Measurements from ENCODE around the gene NUDT1. TPM values are rescaled to one million over a fixed set of nuclear protein-coding genes. Genes with fewer than 3 reads are reported as not detected.

Gene NUDT1
- total and polyA plus RNA-seq, 2 donors (not counting 1 experiment from before 2014, with no cell fraction given), result 19.8 to 28.4 TPM

- no peaks in the 10 kb centered on the region for H3K4me1 ChIP-seq (ENCODE audit: control insufficient read depth, extremely low read depth, insufficient read depth, low read length)
- H2AFZ ChIP-seq (ENCODE audit: low read length), result no peak overlapping the region
- no peaks in the 10 kb centered on the region for H3K27me3 ChIP-seq (ENCODE audit: control insufficient read depth, insufficient read depth, low read length)
- peaks cover 8% of the 10 kb centered on the region for H3K36me3 ChIP-seq (ENCODE audit: control insufficient read depth, insufficient read depth, low read length)
- H3K79me2 ChIP-seq (ENCODE audit: control insufficient read depth, insufficient read depth, low read length), result no peaks in the 10 kb centered on the region
- no peak overlapping the region for H3K4me3 ChIP-seq (replicated peaks in 1 of 4; ENCODE audit: control extremely low read depth in 1 of 4, insufficient read depth in 1 of 4, low read depth in 3 of 4, low read length in 4 of 4)
- H3K9ac ChIP-seq (ENCODE audit: insufficient read depth, low read length), result no peak overlapping the region
- no peak overlapping the region for H3K4me2 ChIP-seq (ENCODE audit: extremely low read depth, insufficient read depth, low read length)
- no peaks in the 10 kb centered on the region for H4K20me1 ChIP-seq (ENCODE audit: control insufficient read depth, extremely low read depth, insufficient read depth, low read length)
- H3K27ac ChIP-seq (ENCODE audit: insufficient read depth, low read length), result no peak overlapping the region
- H3K9me3 ChIP-seq (ENCODE audit: control insufficient read depth, insufficient read depth, low read depth, low read length), result no peaks in the 10 kb centered on the region
- no peak for TF ChIP-seq EZH2 (IDR thresholded peaks at IDR 0.05; ENCODE audit: low read length, missing control alignments)
- TF ChIP-seq, protein P1, sequence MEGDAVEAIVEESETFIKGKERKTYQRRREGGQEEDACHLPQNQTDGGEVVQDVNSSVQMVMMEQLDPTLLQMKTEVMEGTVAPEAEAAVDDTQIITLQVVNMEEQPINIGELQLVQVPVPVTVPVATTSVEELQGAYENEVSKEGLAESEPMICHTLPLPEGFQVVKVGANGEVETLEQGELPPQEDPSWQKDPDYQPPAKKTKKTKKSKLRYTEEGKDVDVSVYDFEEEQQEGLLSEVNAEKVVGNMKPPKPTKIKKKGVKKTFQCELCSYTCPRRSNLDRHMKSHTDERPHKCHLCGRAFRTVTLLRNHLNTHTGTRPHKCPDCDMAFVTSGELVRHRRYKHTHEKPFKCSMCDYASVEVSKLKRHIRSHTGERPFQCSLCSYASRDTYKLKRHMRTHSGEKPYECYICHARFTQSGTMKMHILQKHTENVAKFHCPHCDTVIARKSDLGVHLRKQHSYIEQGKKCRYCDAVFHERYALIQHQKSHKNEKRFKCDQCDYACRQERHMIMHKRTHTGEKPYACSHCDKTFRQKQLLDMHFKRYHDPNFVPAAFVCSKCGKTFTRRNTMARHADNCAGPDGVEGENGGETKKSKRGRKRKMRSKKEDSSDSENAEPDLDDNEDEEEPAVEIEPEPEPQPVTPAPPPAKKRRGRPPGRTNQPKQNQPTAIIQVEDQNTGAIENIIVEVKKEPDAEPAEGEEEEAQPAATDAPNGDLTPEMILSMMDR (conservative IDR thresholded peaks at IDR 0.05 in 1 of 2, IDR thresholded peaks at IDR 0.05 in 1 of 2; ENCODE audit: low read depth in 1 of 2, low read length in 2 of 2), result no peak
- DNase-seq (ENCODE audit: low read depth in 2 of 2), result peak in 1 of 2 donors; percentile 64
These were observed 13.4 kb downstream of the NUDT1 start for GRCh38 chr7:2255145-2256139.

GRCh38 chr7:2256306-2257045, 14.4 kb downstream of the NUDT1 start:
- no peak for TF ChIP-seq EZH2 (IDR thresholded peaks at IDR 0.05; ENCODE audit: low read length, missing control alignments)
- TF ChIP-seq, protein P1 (conservative IDR thresholded peaks at IDR 0.05 in 1 of 2, IDR thresholded peaks at IDR 0.05 in 1 of 2; ENCODE audit: low read depth in 1 of 2, low read length in 2 of 2), result no peak
- H3K4me1 ChIP-seq (ENCODE audit: control insufficient read depth, extremely low read depth, insufficient read depth, low read length), result no peaks in the 10 kb centered on the region
- no peak overlapping the region for H3K4me3 ChIP-seq (replicated peaks in 1 of 4; ENCODE audit: control extremely low read depth in 1 of 4, insufficient read depth in 1 of 4, low read depth in 3 of 4, low read length in 4 of 4)
- no peak overlapping the region for H3K27ac ChIP-seq (ENCODE audit: insufficient read depth, low read length)
- DNase-seq (ENCODE audit: low read depth in 2 of 2), result no peak
- H3K9me3 ChIP-seq (ENCODE audit: control insufficient read depth, insufficient read depth, low read depth, low read length), result no peaks in the 10 kb centered on the region
- H3K27me3 ChIP-seq (ENCODE audit: control insufficient read depth, insufficient read depth, low read length), result no peaks in the 10 kb centered on the region
- H3K36me3 ChIP-seq (ENCODE audit: control insufficient read depth, insufficient read depth, low read length), result peaks cover 6% of the 10 kb centered on the region
- no peaks in the 10 kb centered on the region for H4K20me1 ChIP-seq (ENCODE audit: control insufficient read depth, extremely low read depth, insufficient read depth, low read length)
- H2AFZ ChIP-seq (ENCODE audit: low read length), result no peak overlapping the region
- H3K4me2 ChIP-seq (ENCODE audit: extremely low read depth, insufficient read depth, low read length), result no peak overlapping the region
- no peaks in the 10 kb centered on the region for H3K79me2 ChIP-seq (ENCODE audit: control insufficient read depth, insufficient read depth, low read length)
- no peak overlapping the region for H3K9ac ChIP-seq (ENCODE audit: insufficient read depth, low read length)

DNA sequence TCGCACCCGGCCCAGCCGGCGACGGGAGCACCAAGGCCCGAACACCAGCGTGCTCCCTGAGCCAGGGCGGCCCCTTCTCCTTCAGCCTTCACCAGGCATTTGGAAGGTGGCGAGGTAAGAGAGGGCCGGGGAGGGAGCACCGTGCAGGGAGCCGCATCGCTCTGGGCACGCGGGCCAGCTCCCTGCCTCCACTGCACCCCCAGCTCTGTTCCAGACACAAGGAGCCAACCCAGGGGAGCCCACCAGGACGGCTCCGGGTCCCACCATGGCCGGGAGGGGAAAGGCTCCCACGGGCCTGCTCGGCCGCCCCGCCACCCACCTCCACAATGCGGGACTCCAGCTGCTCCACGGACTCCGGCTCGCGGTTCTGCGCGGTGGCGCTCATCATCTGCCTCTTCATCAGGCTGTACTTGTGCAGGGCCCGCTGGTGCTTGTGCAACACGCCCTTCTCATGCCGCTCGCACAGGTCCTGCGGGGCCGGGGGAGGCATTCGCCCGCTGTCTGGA, 15.1 kb downstream of the NUDT1 start:
- no peak overlapping the region for H3K4me3 ChIP-seq (replicated peaks in 1 of 4; ENCODE audit: control extremely low read depth in 1 of 4, insufficient read depth in 1 of 4, low read depth in 3 of 4, low read length in 4 of 4)
- no peak overlapping the region for H3K27ac ChIP-seq (ENCODE audit: insufficient read depth, low read length)
- H3K9me3 ChIP-seq (ENCODE audit: control insufficient read depth, insufficient read depth, low read depth, low read length), result no peaks in the 10 kb centered on the region
- no peaks in the 10 kb centered on the region for H3K4me1 ChIP-seq (ENCODE audit: control insufficient read depth, extremely low read depth, insufficient read depth, low read length)
- H3K4me2 ChIP-seq (ENCODE audit: extremely low read depth, insufficient read depth, low read length), result no peak overlapping the region
- H3K36me3 ChIP-seq (ENCODE audit: control insufficient read depth, insufficient read depth, low read length), result peaks cover 6% of the 10 kb centered on the region
- no peaks in the 10 kb centered on the region for H3K79me2 ChIP-seq (ENCODE audit: control insufficient read depth, insufficient read depth, low read length)
- no peak overlapping the region for H2AFZ ChIP-seq (ENCODE audit: low read length)
- no peak overlapping the region for H3K9ac ChIP-seq (ENCODE audit: insufficient read depth, low read length)
- TF ChIP-seq, protein P1 (conservative IDR thresholded peaks at IDR 0.05 in 1 of 2, IDR thresholded peaks at IDR 0.05 in 1 of 2; ENCODE audit: low read depth in 1 of 2, low read length in 2 of 2), result no peak
- TF ChIP-seq EZH2 (IDR thresholded peaks at IDR 0.05; ENCODE audit: low read length, missing control alignments), result no peak
- no peaks in the 10 kb centered on the region for H3K27me3 ChIP-seq (ENCODE audit: control insufficient read depth, insufficient read depth, low read length)
- no peak for DNase-seq (ENCODE audit: low read depth in 2 of 2)
- no peaks in the 10 kb centered on the region for H4K20me1 ChIP-seq (ENCODE audit: control insufficient read depth, extremely low read depth, insufficient read depth, low read length)
